A673 (cell line): Measurements from ENCODE around the gene C4orf50.

ENCODE experiments used
- EZH2 ChIP-seq: fragments of 200-600 bp; sonication (generic); IDR thresholded peaks from 2 replicates; pipeline ENCODE4 v1.6.1; 2017; ENCODE audit warnings: borderline replicate concordance, low read depth, mild to moderate bottlenecking, mixed read lengths, antibody characterized with exemption, low read length; ENCODE audit not compliant: poor library complexity, severe bottlenecking
- TF ChIP-seq, protein P1 (sequence below): fragments of 300-800, 200-600 bp; sonication (generic); conservative IDR thresholded peaks from 2 replicates; pipeline ENCODE4 v1.5.1; 2017; ENCODE audit warnings: low read depth, mild to moderate bottlenecking, antibody characterized with exemption, low read length, moderate library complexity, mixed read lengths

GRCh38 chr4:5980436-5981155 lies 37.6 kb downstream of the C4orf50 start:
- TF ChIP-seq, protein P1, sequence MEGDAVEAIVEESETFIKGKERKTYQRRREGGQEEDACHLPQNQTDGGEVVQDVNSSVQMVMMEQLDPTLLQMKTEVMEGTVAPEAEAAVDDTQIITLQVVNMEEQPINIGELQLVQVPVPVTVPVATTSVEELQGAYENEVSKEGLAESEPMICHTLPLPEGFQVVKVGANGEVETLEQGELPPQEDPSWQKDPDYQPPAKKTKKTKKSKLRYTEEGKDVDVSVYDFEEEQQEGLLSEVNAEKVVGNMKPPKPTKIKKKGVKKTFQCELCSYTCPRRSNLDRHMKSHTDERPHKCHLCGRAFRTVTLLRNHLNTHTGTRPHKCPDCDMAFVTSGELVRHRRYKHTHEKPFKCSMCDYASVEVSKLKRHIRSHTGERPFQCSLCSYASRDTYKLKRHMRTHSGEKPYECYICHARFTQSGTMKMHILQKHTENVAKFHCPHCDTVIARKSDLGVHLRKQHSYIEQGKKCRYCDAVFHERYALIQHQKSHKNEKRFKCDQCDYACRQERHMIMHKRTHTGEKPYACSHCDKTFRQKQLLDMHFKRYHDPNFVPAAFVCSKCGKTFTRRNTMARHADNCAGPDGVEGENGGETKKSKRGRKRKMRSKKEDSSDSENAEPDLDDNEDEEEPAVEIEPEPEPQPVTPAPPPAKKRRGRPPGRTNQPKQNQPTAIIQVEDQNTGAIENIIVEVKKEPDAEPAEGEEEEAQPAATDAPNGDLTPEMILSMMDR, result peak; percentile 53
- TF ChIP-seq EZH2, result no peak
